Endothelial cell of umbilical vein (primary cell): ENCODE measurements around the gene IPO4. TPM values are rescaled to one million over a fixed set of nuclear protein-coding genes. Genes with fewer than 3 reads are reported as not detected.

Experiments used
- BruUV-seq: library from RNA; stranded (reverse); fragments of 400-500 nt; replicated peaks from 2 replicates; lab custom pipeline; 2021; lab: Mats Ljungman, UMichigan
- CTCF ChIA-PET: fragments of 300-600, 350-600 bp; sonication (Branson Sonifier 250); formaldehyde crosslinking; loops from one replicate; lab custom pipeline; 2021; ENCODE audit warnings: antibody characterized with exemption, inconsistent platforms; lab: Charles Lee
- POLR2A ChIA-PET: fragments of 300-600, 350-600 bp; sonication (Branson Sonifier 250); formaldehyde crosslinking; loops from one replicate; lab custom pipeline; 2021; ENCODE audit warnings: antibody characterized with exemption, inconsistent platforms; lab: Charles Lee
- DNase-seq: peaks from one replicate; pipeline ENCODE4 v3.0.0-alpha.2; 2011; ENCODE audit warnings: low read depth, low spot score
- FAIRE-seq: peaks from 2 replicates; lab custom pipeline; 2011; peaks lifted over from hg19 to GRCh38; lab: Jason Lieb, UNC
- H2AFZ ChIP-seq: 2 replicates; pipeline ENCODE4 v1.6.0; 2012; ENCODE audit warnings: low read depth, low read length, control low read depth, inconsistent platforms
- H3K27ac ChIP-seq: 2 replicates; pipeline ENCODE4 v1.5.1; 2011; ENCODE audit warnings: low read depth, mild to moderate bottlenecking, control low read depth, low read length, moderate library complexity; ENCODE audit not compliant: insufficient read depth
- H3K27me3 ChIP-seq, 2 experiments: 2 replicates each; pipeline versions ENCODE4 v1.6.0 to v1.6.1; 2011; ENCODE audit warnings: low read length in 2 of 2, mixed read lengths in 1 of 2; ENCODE audit not compliant: control insufficient read depth in 2 of 2, insufficient read depth in 2 of 2
- H3K36me3 ChIP-seq, 2 experiments: 2 replicates in 1 of 2; 3 replicates in 1 of 2; pipeline ENCODE4 v1.5.1; 2011; ENCODE audit warnings: low read length in 2 of 2, mild to moderate bottlenecking in 1 of 2, moderate library complexity in 1 of 2; ENCODE audit not compliant: control insufficient read depth in 2 of 2, insufficient read depth in 2 of 2; ENCODE audit errors: extremely low read depth in 1 of 2
- H3K4me1 ChIP-seq: 3 replicates; pipeline ENCODE4 v1.5.1; 2011; ENCODE audit warnings: mild to moderate bottlenecking, low read length; ENCODE audit not compliant: control insufficient read depth, insufficient read depth; ENCODE audit errors: extremely low read depth
- H3K4me2 ChIP-seq: 2 replicates; pipeline ENCODE4 v1.6.1; 2011; ENCODE audit warnings: low read length, control low read depth, mixed read lengths; ENCODE audit not compliant: insufficient read depth
- H3K4me3 ChIP-seq, 3 experiments: fragments of 200-600 bp in 1 of 3; sonication (generic), shearing (Covaris generic) in 1 of 3; replicated peaks in 1 of 3; 2 replicates each; pipeline ENCODE4 v1.5.1; 2011 to 2016; ENCODE audit warnings: control low read depth in 3 of 3, low read length in 3 of 3, mild to moderate bottlenecking in 2 of 3, inconsistent platforms in 1 of 3, low read depth in 1 of 3, moderate library complexity in 1 of 3; ENCODE audit not compliant: insufficient read depth in 1 of 3
- H3K79me2 ChIP-seq: 2 replicates; pipeline ENCODE4 v1.6.0; 2012; ENCODE audit warnings: low read length, inconsistent platforms; ENCODE audit not compliant: control insufficient read depth, insufficient read depth
- H3K9ac ChIP-seq: replicated peaks from 2 replicates; pipeline ENCODE3; 2011; ENCODE audit warnings: low read length, control low read depth; ENCODE audit not compliant: insufficient read depth; ENCODE audit errors: extremely low read depth
- H3K9me1 ChIP-seq: replicated peaks from 3 replicates; pipeline ENCODE4 v1.6.0; 2011; ENCODE audit warnings: mild to moderate bottlenecking, low read length; ENCODE audit not compliant: control insufficient read depth, insufficient read depth; ENCODE audit errors: extremely low read depth
- H3K9me3 ChIP-seq: replicated peaks from 2 replicates; pipeline ENCODE4 v1.5.1; 2012; ENCODE audit warnings: low read length, inconsistent platforms; ENCODE audit not compliant: control insufficient read depth, insufficient read depth
- H4K20me1 ChIP-seq: replicated peaks from 2 replicates; pipeline ENCODE3; 2011; ENCODE audit warnings: mild to moderate bottlenecking, low read length; ENCODE audit not compliant: control insufficient read depth, insufficient read depth; ENCODE audit errors: extremely low read depth
- CTCF ChIP-seq, 2 donors: IDR thresholded peaks; 1 replicate in 1 of 2; 2 replicates in 1 of 2; pipeline ENCODE4 v1.5.1; 2011; ENCODE audit warnings: low read length in 2 of 2, mild to moderate bottlenecking in 2 of 2, moderate library complexity in 2 of 2, control low read depth in 1 of 2, inconsistent platforms in 1 of 2, low read depth in 1 of 2; ENCODE audit not compliant: insufficient read depth in 1 of 2; ENCODE audit errors: extremely low read depth in 1 of 2
- EZH2 ChIP-seq: IDR thresholded peaks from 2 replicates; pipeline ENCODE4 v1.6.1; 2012; ENCODE audit warnings: borderline replicate concordance, low read depth, mild to moderate bottlenecking, moderate library complexity, low read length, inconsistent platforms; ENCODE audit not compliant: severe bottlenecking
- FOS ChIP-seq: IDR thresholded peaks from 2 replicates; pipeline ENCODE4 v1.6.1; 2011; ENCODE audit warnings: mild to moderate bottlenecking, low read length, moderate library complexity, borderline replicate concordance; ENCODE audit not compliant: insufficient read depth
- GATA2 ChIP-seq: IDR thresholded peaks from 2 replicates; pipeline ENCODE4 v1.7.0; 2011; ENCODE audit warnings: low read depth, mild to moderate bottlenecking, moderate library complexity, mixed read lengths, low read length; ENCODE audit not compliant: insufficient read length, insufficient read depth
- JUN ChIP-seq: IDR thresholded peaks from 2 replicates; pipeline ENCODE4 v1.6.1; 2011; ENCODE audit warnings: borderline replicate concordance, low read depth; ENCODE audit not compliant: insufficient read length, insufficient read depth
- MAX ChIP-seq: IDR thresholded peaks from 2 replicates; pipeline ENCODE4 v1.6.1; 2011; ENCODE audit not compliant: insufficient read depth, insufficient read length
- MYC ChIP-seq: IDR thresholded peaks from one replicate; pipeline ENCODE4 v1.6.1; 2011; ENCODE audit warnings: mild to moderate bottlenecking, low read depth, low read length
- POLR2A ChIP-seq: IDR thresholded peaks from 2 replicates; pipeline ENCODE4 v1.6.1; 2012; ENCODE audit warnings: low read depth, mild to moderate bottlenecking, control low read depth, low read length
- POLR2AphosphoS5 ChIP-seq: IDR thresholded peaks from 2 replicates; pipeline ENCODE4 v1.6.1; 2012; ENCODE audit warnings: low read depth, mild to moderate bottlenecking, control low read depth, low read length, moderate library complexity; ENCODE audit not compliant: insufficient read depth
- dilution Hi-C: fragments of 300-500 bp; cut with MboI; formaldehyde crosslinking; loops from one replicate; pipeline ENCODE4 v1.15.0; 2019; ENCODE audit warnings: low sequenced_read_pairs; ENCODE audit not compliant: extremely low pct_ligation_motif_present
- intact Hi-C: fragments of 100-400 bp; cut with micrococcal nuclease; formaldehyde crosslinking; loops from one replicate; pipeline ENCODE4 v1.10.0; 2022
- polyA plus RNA-seq, 4 experiments: library from polyadenylated mRNA; depleted of rRNA in 3 of 4; stranded (reverse) in 3 of 4; unstranded in 1 of 4; fragments of >200 nt; gene quantifications; 2 replicates each; pipeline versions ENCODE4 v1.2.1 to v1.2.3, GENCODE V29; 2011 to 2012; ENCODE audit warnings: missing spikeins in 1 of 4
- total RNA-seq: library from RNA; stranded (reverse); gene quantifications from 2 replicates; pipeline ENCODE4 v1.2.3, GENCODE V29; 2021

The IPO4 gene
- total and polyA plus RNA-seq, 2 donors (not counting 3 experiments of a cell fraction or from before 2014, with no cell fraction given) = 24.6 to 66.5 TPM

GRCh38 chr14:24145690-24146452 lies 42.7 kb downstream of the IPO4 start:
- peak overlapping the region; percentile 95 for H3K4me2 ChIP-seq
- peak overlapping the region; percentile 91 for H2AFZ ChIP-seq
- no peak for TF ChIP-seq FOS
- no peak for TF ChIP-seq MAX
- TF ChIP-seq EZH2 = no peak
- no peaks in the 10 kb centered on the region for H3K27me3 ChIP-seq
- H3K4me1 ChIP-seq = peaks cover 19% of the 10 kb centered on the region
- peak; percentile 7 for DNase-seq
- POLR2A ChIA-PET = interaction anchor here (0.5 to 2.0 kb wide), 8 partner anchors 9 to 246 kb away, joined by 3 to 13 read pairs (median 5); partner anchors contain the start of genes CHMP4A, DCAF11, IRF9 and NRL
- H4K20me1 ChIP-seq = no peaks in the 10 kb centered on the region
- dilution Hi-C loops (no loop called here), intact Hi-C loops (loop anchor here (1.0 to 5.0 kb wide), 5 partner anchors 32 to 286 kb away; partner anchors contain the start of genes DCAF11, DHRS1, IPO4 and NFATC4)
- no peaks in the 10 kb centered on the region for H3K9me3 ChIP-seq
- peaks cover 0 to 15% of the 10 kb centered on the region in 2 experiments for H3K36me3 ChIP-seq
- H3K4me3 ChIP-seq = peak overlapping the region; percentile 59 to 86 (median 79)
- FAIRE-seq = peak; percentile 37
- H3K9ac ChIP-seq = peak overlapping the region; percentile 72
- BruUV-seq = TSS peak; percentile 55
- H3K27ac ChIP-seq = peak overlapping the region; percentile 52
- H3K79me2 ChIP-seq = peaks cover 27% of the 10 kb centered on the region
- CTCF ChIA-PET = interaction anchor here (0.9 to 7.8 kb wide), 9 partner anchors 9 to 162 kb away, joined by 3 to 63 read pairs (median 4); partner anchors contain the start of genes CIDEB, IRF9, PSME1 and TINF2
- no peaks in the 10 kb centered on the region for H3K9me1 ChIP-seq

- no peak for TF ChIP-seq POLR2A
- TF ChIP-seq EZH2 = no peak
- no peak for TF ChIP-seq FOS
- TF ChIP-seq POLR2AphosphoS5 = no peak
- TF ChIP-seq GATA2 = no peak
- TF ChIP-seq JUN = no peak
- TF ChIP-seq CTCF (IDR thresholded peaks at IDR 0.05; ENCODE audit: extremely low read depth in 1 of 2, insufficient read depth in 1 of 2, low read depth in 1 of 2, low read length in 2 of 2) = no peak
- no peak for TF ChIP-seq MYC
- TF ChIP-seq MAX = no peak
- intact Hi-C loops (loop anchor here (5.0 kb wide), 3 partner anchors 152 to 287 kb away; partner anchors contain the start of genes DHRS1, NFATC4 and NOP9), dilution Hi-C loops (no loop called here)
- Histone ChIP-seq H3K9me3 (no peaks in the 10 kb centered on the region), H3K4me2 (no peak overlapping the region), H3K9ac (no peak overlapping the region), H2AFZ (no peak overlapping the region), H4K20me1 (no peaks in the 10 kb centered on the region), H3K9me1 (no peaks in the 10 kb centered on the region), H3K4me1 (peaks cover 19% of the 10 kb centered on the region), H3K79me2 (peaks cover 32% of the 10 kb centered on the region), H3K36me3 (peaks cover 0 to 8% of the 10 kb centered on the region in 2 experiments), H3K27ac (no peak overlapping the region), H3K4me3 (no peak overlapping the region), H3K27me3 (no peaks in the 10 kb centered on the region)
- POLR2A ChIA-PET = interaction anchor here (1.1 kb wide), 1 partner anchor 16 kb away, joined by 6 read pairs; the partner anchor contains the start of gene IRF9
- CTCF ChIA-PET = interaction anchor here (2.7 to 3.1 kb wide), 2 partner anchors 9 to 36 kb away, joined by 14 read pairs; partner anchors contain the start of gene PSME1
- BruUV-seq = no TSS peak
- FAIRE-seq (no peak), DNase-seq (no peak)
Observed at GRCh38 chr14:24145219-24145618, 43.4 kb downstream of the IPO4 start.
